Activated naive CD4-positive, alpha-beta T cell treated with anti-CD3 and anti-CD28 coated beads for 36 hours (primary cell): ENCODE measurements around the gene TLCD1. TPM values are rescaled to one million over a fixed set of nuclear protein-coding genes. Genes with fewer than 3 reads are reported as not detected.

Experiments used
- CTCF ChIA-PET: fragments of 350-600 bp; sonication (Branson Sonifier 250); formaldehyde crosslinking; loops from one replicate; lab custom pipeline; 2021; ENCODE audit warnings: antibody characterized with exemption; lab: Charles Lee
- DNase-seq: peaks from one replicate; pipeline ENCODE4 v3.0.0-alpha.2; 2020
- H3K27ac Mint-ChIP-seq: one replicate; pipeline ENCODE4 v1.8.0; 2021; ENCODE audit warnings: mild to moderate bottlenecking, mixed read lengths
- H3K27me3 Mint-ChIP-seq: one replicate; pipeline ENCODE4 v1.8.0; 2021; ENCODE audit warnings: low read depth, mixed read lengths
- H3K36me3 Mint-ChIP-seq: one replicate; pipeline ENCODE4 v1.8.0; 2021; ENCODE audit warnings: low read depth, mixed read lengths
- H3K4me1 Mint-ChIP-seq: one replicate; pipeline ENCODE4 v1.8.0; 2021; ENCODE audit warnings: low read depth, mixed read lengths
- H3K4me3 Mint-ChIP-seq: one replicate; pipeline ENCODE4 v1.8.0; 2021; ENCODE audit warnings: mild to moderate bottlenecking, moderate library complexity, mixed read lengths
- H3K9me3 Mint-ChIP-seq: one replicate; pipeline ENCODE4 v1.8.0; 2021; ENCODE audit warnings: mixed read lengths
- intact Hi-C: fragments of 100-400 bp; cut with micrococcal nuclease; formaldehyde crosslinking; loops from one replicate; pipeline ENCODE4 v1.15.1; 2023
- total RNA-seq, 2 experiments: library from RNA; stranded (reverse); gene quantifications; one replicate each; pipeline ENCODE4 v1.2.3, GENCODE V29; 2021

The TLCD1 gene, protein sequence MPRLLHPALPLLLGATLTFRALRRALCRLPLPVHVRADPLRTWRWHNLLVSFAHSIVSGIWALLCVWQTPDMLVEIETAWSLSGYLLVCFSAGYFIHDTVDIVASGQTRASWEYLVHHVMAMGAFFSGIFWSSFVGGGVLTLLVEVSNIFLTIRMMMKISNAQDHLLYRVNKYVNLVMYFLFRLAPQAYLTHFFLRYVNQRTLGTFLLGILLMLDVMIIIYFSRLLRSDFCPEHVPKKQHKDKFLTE
- total RNA-seq: 1 to 10 TPM; 4.0 to 4.6 TPM

GRCh38 chr17:28726226-28726626 is at the start of gene TLCD1:
TSS of gene TLCD1 (minus strand) at chr17:28726233. CDS start at chr17:28726097, 136 bp downstream.
- H3K36me3 Mint-ChIP-seq: peaks cover 42% of the 10 kb centered on the region
- H3K9me3 Mint-ChIP-seq: no peaks in the 10 kb centered on the region
- no peaks in the 10 kb centered on the region for H3K27me3 Mint-ChIP-seq
- peak; percentile 80 for DNase-seq
- CTCF ChIA-PET: interaction anchor here (0.5 to 7.2 kb wide), 38 partner anchors 9 to 398 kb away, joined by 3 to 353 read pairs (median 5); partner anchors contain the start of genes BLTP2, DHRS13, FAM222B and FLOT2
- intact Hi-C loops: loop anchor here (2.0 to 10.0 kb wide), 4 partner anchors 36 to 839 kb away; partner anchors contain the start of genes ABHD15, NUFIP2 and TP53I13
- H3K4me3 Mint-ChIP-seq: peak within 1 kb of the TSS; percentile 91
- H3K27ac Mint-ChIP-seq: peak within 1 kb of the TSS; percentile 99
- peaks cover 45% of the 10 kb centered on the region for H3K4me1 Mint-ChIP-seq

DNA sequence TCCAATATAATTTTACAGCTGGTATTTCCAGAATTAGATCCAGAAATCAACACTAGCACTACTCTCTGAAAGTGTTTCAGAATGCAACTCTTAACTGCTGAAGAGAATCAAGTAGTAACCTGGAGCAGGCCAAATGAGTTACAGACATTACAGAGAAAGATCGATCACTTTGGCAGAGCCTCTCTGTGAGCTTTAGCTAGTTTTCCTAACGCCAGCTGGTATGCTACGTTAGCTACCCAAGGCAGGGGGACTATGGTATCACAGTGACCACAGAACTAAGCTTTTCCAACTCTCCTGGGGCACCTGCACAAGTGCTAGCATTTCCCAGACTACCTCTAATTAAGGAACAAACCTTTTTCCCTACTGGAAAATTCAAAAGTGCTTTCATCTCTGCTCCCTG is 48.2 kb upstream of the TLCD1 start:
- Mint-ChIP-seq H3K4me1 (peaks cover 26% of the 10 kb centered on the region), H3K4me3 (no peak overlapping the region), H3K27me3 (no peaks in the 10 kb centered on the region), H3K9me3 (no peaks in the 10 kb centered on the region), H3K27ac (no peak overlapping the region), H3K36me3 (peaks cover 4% of the 10 kb centered on the region)
- intact Hi-C loops: no loop called here
- no peak for DNase-seq
- CTCF ChIA-PET: interaction anchor here (0.6 to 5.8 kb wide), 11 partner anchors 10 to 276 kb away, joined by 3 to 61 read pairs (median 4); no protein-coding TSS in a partner anchor

DNA sequence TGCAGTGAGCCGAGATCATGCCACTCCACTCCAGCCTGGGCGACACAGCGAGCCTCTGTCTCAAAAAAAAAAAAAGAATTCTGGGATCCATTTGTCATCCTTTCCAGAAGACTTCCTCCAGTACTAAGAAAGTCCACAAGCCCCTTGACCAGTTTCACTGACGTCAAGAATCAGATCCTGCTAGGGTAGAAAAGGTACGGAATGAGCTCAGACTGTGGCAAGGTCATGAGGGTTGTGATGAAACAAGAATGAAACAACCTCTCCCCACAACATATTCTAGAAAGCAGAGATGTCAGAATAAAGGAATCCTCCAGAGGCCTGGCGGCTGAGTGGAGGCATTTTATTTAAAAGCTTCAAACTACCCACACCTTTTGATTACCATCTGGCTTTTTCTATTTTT is 47.7 kb upstream of the TLCD1 start:
- intact Hi-C loops: no loop called here
- CTCF ChIA-PET: interaction anchor here (0.6 to 5.8 kb wide), 10 partner anchors 9 to 276 kb away, joined by 3 to 61 read pairs (median 4); no protein-coding TSS in a partner anchor
- Mint-ChIP-seq H3K27me3 (no peaks in the 10 kb centered on the region), H3K4me1 (peaks cover 21% of the 10 kb centered on the region), H3K9me3 (no peaks in the 10 kb centered on the region), H3K36me3 (peaks cover 2% of the 10 kb centered on the region), H3K4me3 (no peak overlapping the region), H3K27ac (no peak overlapping the region)
- no peak for DNase-seq

DNA sequence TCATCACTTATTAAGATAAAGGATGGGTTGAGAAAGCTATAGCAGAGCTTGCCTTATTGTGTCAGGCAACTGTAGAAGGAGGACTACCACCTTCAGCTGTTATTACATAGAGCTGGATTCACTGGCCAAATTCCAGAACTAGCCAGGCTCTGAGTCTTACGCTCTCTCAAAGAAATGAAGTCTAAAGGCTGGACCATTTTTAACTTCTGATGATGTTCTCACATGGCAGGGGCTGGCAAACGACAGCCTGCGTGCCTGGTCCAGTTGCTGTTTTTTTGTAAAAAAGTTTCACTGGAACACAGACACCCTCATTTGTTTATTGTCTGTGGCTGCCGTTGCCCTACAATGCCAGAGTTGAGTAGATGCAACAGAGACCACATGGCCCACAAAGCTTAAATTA is 39.0 kb upstream of the TLCD1 start:
- H3K27me3 Mint-ChIP-seq: no peaks in the 10 kb centered on the region
- CTCF ChIA-PET: interaction anchor here (0.6 to 5.5 kb wide), 32 partner anchors 9 to 188 kb away, joined by 3 to 80 read pairs (median 12); partner anchors contain the start of genes BLTP2, DHRS13, FAM222B and FLOT2
- H3K9me3 Mint-ChIP-seq: no peaks in the 10 kb centered on the region
- no peak overlapping the region for H3K27ac Mint-ChIP-seq
- H3K4me3 Mint-ChIP-seq: no peak overlapping the region
- DNase-seq: no peak
- H3K4me1 Mint-ChIP-seq: peaks cover 12% of the 10 kb centered on the region
- peaks cover 2% of the 10 kb centered on the region for H3K36me3 Mint-ChIP-seq
- intact Hi-C loops: no loop called here

- H3K27ac Mint-ChIP-seq: no peak overlapping the region
- intact Hi-C loops: loop anchor here (1.0 to 5.0 kb wide), 8 partner anchors 37 to 353 kb away; partner anchors contain the start of genes DHRS13, FAM222B, NEK8 and TLCD1
- CTCF ChIA-PET: interaction anchor here (0.6 to 5.5 kb wide), 69 partner anchors 9 to 738 kb away, joined by 3 to 80 read pairs (median 5); partner anchors contain the start of genes BLTP2, DHRS13, FAM222B and FLOT2
- peaks cover 4% of the 10 kb centered on the region for H3K36me3 Mint-ChIP-seq
- H3K9me3 Mint-ChIP-seq: no peaks in the 10 kb centered on the region
- no peak overlapping the region for H3K4me3 Mint-ChIP-seq
- H3K27me3 Mint-ChIP-seq: no peaks in the 10 kb centered on the region
- peaks cover 12% of the 10 kb centered on the region for H3K4me1 Mint-ChIP-seq
- peak; percentile 93 for DNase-seq
Measured at GRCh38 chr17:28763804-28764266, 37.8 kb upstream of the TLCD1 start.

DNA sequence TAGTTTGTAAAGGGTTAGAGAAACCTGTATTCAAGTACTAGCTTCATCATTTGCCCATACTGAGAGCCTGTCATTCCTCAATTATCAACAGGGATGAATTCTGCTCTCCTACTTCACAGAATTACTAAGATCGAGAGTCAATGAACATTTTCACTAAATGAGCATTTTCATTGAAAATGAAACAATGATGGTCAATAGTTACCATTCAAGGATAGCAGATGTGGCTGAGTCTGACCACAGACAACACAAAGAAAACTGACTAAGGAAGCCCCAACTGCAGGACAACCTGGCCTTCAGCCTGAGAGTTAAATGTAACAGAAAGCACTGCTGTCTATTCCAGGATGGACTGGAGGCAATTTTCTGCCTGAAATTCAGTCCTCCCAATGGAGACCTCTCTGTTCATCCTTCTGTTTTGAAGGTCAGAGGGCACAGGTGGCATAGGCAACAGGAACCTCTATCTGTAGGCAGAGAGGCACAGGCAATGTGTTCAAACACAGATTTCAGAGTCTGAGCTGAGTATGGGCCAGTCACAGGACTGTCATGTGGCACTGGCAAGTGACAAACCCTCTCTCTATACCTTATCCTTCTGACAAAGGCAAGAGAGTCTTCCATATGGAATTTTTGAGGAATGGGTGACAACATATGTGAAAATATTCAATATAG is 37.2 kb upstream of the TLCD1 start:
- Mint-ChIP-seq H3K4me3 (no peak overlapping the region), H3K4me1 (peaks cover 12% of the 10 kb centered on the region), H3K36me3 (peaks cover 6% of the 10 kb centered on the region), H3K9me3 (no peaks in the 10 kb centered on the region), H3K27ac (no peak overlapping the region), H3K27me3 (no peaks in the 10 kb centered on the region)
- CTCF ChIA-PET: interaction anchor here (0.6 to 5.5 kb wide), 67 partner anchors 9 to 738 kb away, joined by 3 to 80 read pairs (median 5); partner anchors contain the start of genes DHRS13, FAM222B, FLOT2 and NEK8
- intact Hi-C loops: loop anchor here (1.0 to 5.0 kb wide), 8 partner anchors 36 to 354 kb away; partner anchors contain the start of genes DHRS13, FAM222B, NEK8 and TLCD1
- DNase-seq: no peak

DNA sequence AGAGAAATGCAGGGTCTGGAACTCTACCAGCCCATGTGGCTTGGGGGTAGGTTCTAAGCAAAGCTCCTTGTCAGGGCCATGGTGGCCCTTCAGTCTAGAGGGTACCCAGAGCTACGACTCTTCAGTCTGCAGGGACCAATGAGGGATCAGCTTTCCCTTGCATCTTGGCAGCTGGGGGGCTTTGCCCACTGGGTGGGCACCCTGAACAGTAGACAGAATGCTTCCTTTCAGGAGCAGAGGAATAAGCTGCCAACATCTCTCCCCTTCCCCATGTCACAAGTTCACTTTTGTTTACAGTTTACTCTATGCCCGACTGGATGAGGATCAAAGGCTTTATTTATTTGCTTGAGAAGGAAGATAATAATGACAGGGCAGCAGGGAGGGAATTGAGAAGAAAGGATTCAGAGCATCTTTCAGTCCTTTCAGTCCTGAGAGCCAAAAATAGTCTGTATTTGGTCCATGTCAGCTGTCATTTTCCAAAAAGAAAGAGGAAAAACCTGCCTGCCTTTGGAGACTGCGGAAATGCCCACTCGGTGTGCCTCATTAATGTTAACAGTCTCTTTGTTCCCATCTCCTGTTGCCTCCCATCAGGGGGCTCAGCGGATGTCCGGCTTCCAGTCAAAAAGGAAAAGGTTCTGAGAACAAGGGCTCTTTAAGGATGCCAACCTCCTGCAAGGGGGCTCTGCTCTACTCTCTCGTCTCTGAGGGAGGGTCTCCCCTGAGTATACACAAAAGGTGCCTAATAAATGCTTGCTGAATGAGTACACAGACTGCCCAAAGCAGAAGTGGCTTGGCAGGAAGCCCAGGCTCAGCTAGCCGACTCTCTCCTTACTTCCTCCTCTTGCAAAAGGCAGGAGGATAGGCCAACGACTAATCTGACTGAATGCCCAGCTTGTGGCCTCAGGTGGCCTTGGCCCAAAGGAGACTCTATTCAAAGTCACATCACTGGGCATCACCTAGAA is 34.8 kb upstream of the TLCD1 start:
- H3K4me1 Mint-ChIP-seq: peaks cover 12% of the 10 kb centered on the region
- H3K36me3 Mint-ChIP-seq: peaks cover 9% of the 10 kb centered on the region
- H3K9me3 Mint-ChIP-seq: no peaks in the 10 kb centered on the region
- CTCF ChIA-PET: interaction anchor here (0.6 to 4.8 kb wide), 6 partner anchors 9 to 192 kb away, joined by 3 to 26 read pairs (median 8); partner anchors contain the start of gene PHF12
- intact Hi-C loops: loop anchor here (5.0 kb wide), 2 partner anchors 34 to 356 kb away; partner anchors contain the start of genes NEK8 and TLCD1
- DNase-seq: no peak
- H3K27me3 Mint-ChIP-seq: no peaks in the 10 kb centered on the region
- H3K27ac Mint-ChIP-seq: no peak overlapping the region
- no peak overlapping the region for H3K4me3 Mint-ChIP-seq

DNA sequence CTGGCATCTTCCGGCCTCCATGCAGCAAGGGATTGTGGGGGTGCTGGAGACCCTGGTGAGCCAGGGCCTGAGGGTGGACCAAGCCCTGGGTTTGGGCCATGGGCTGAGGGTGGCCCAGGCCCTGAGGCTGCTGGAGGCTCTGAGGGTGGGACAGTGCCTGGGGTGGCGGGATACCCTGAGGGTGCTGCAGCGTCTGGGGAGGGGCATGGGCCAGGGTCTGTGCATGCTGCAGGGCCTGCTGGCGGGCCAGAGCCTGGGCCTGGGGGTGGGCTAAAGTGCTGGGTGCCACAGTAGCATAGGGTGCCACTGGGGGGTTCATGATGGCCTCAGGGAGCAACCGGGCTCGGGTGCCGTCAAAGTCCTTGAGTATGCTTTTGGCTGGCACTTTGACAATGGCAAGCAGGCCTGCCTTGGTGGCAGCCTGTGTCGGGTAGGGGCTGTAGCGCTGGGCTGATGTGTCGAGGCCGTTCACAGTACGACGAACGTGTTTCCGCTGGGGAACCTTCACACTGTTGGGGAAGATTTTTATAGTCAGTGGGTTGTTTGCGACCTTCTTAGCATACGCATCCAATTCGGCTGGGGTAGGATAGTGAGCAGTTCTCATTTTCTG is 33.3 kb upstream of the TLCD1 start:
- no peaks in the 10 kb centered on the region for H3K9me3 Mint-ChIP-seq
- no peaks in the 10 kb centered on the region for H3K27me3 Mint-ChIP-seq
- H3K4me3 Mint-ChIP-seq: no peak overlapping the region
- intact Hi-C loops: no loop called here
- no peak for DNase-seq
- H3K27ac Mint-ChIP-seq: no peak overlapping the region
- CTCF ChIA-PET: interaction anchor here (1.7 to 2.9 kb wide), 2 partner anchors 9 to 32 kb away, joined by 9 to 11 read pairs; no protein-coding TSS in a partner anchor
- peaks cover 9% of the 10 kb centered on the region for H3K36me3 Mint-ChIP-seq
- H3K4me1 Mint-ChIP-seq: peaks cover 12% of the 10 kb centered on the region

- Mint-ChIP-seq H3K36me3 (peaks cover 7% of the 10 kb centered on the region), H3K4me1 (peaks cover 8% of the 10 kb centered on the region), H3K27me3 (no peaks in the 10 kb centered on the region), H3K9me3 (no peaks in the 10 kb centered on the region), H3K4me3 (no peak overlapping the region), H3K27ac (no peak overlapping the region)
- intact Hi-C loops: no loop called here
- CTCF ChIA-PET: no interaction called here
- DNase-seq: no peak
Measured at GRCh38 chr17:28758411-28759121, 32.5 kb upstream of the TLCD1 start.

- H3K4me3 Mint-ChIP-seq: no peak overlapping the region
- intact Hi-C loops: no loop called here
- peak overlapping the region; percentile 54 for H3K27ac Mint-ChIP-seq
- DNase-seq: no peak
- peaks cover 13% of the 10 kb centered on the region for H3K36me3 Mint-ChIP-seq
- H3K27me3 Mint-ChIP-seq: no peaks in the 10 kb centered on the region
- no peaks in the 10 kb centered on the region for H3K4me1 Mint-ChIP-seq
- CTCF ChIA-PET: interaction anchor here (0.8 to 1.4 kb wide), 2 partner anchors 9 to 29 kb away, joined by 10 to 12 read pairs; no protein-coding TSS in a partner anchor
- no peaks in the 10 kb centered on the region for H3K9me3 Mint-ChIP-seq
Measured at GRCh38 chr17:28756049-28756804, 30.2 kb upstream of the TLCD1 start.
